Fibroblast of lung (primary cell): Measurements from ENCODE around the gene NTMT2. TPM values are rescaled to one million over a fixed set of nuclear protein-coding genes. Genes with fewer than 3 reads are reported as not detected.

Experiments used
- DNase-seq, 2 donors: peaks; one replicate each; pipeline versions ENCODE4 v3.0.0 to v3.0.0-alpha.2; 2010; ENCODE audit warnings: low read depth in 2 of 2
- H2AFZ ChIP-seq: 2 replicates; pipeline ENCODE4 v1.5.1; 2012; ENCODE audit warnings: low read length, control low read depth, inconsistent platforms
- H3K27ac ChIP-seq: 2 replicates; pipeline ENCODE4 v1.5.1; 2011; ENCODE audit warnings: low read length, control low read depth; ENCODE audit not compliant: insufficient read depth
- H3K27me3 ChIP-seq: 2 replicates; pipeline ENCODE4 v1.5.1; 2011; ENCODE audit warnings: mild to moderate bottlenecking, low read length; ENCODE audit not compliant: control insufficient read depth, insufficient read depth
- H3K36me3 ChIP-seq: 2 replicates; pipeline ENCODE4 v1.5.1; 2011; ENCODE audit warnings: low read length; ENCODE audit not compliant: control insufficient read depth, insufficient read depth
- H3K4me1 ChIP-seq: 2 replicates; pipeline ENCODE4 v1.5.1; 2011; ENCODE audit warnings: low read length; ENCODE audit not compliant: control insufficient read depth, insufficient read depth; ENCODE audit errors: extremely low read depth
- H3K4me2 ChIP-seq: 2 replicates; pipeline ENCODE4 v1.5.1; 2011; ENCODE audit warnings: low read length, control low read depth; ENCODE audit not compliant: insufficient read depth; ENCODE audit errors: extremely low read depth
- H3K4me3 ChIP-seq, 4 experiments: fragments of 200-600 bp in 1 of 4; sonication (generic) in 1 of 4; replicated peaks in 1 of 4; 2 replicates each; pipeline ENCODE4 v1.5.1; 2011 to 2016; ENCODE audit warnings: low read length in 4 of 4, low read depth in 3 of 4, mild to moderate bottlenecking in 3 of 4, control low read depth in 2 of 4, inconsistent platforms in 1 of 4, mixed read lengths in 1 of 4; ENCODE audit not compliant: insufficient read depth in 1 of 4; ENCODE audit errors: control extremely low read depth in 1 of 4
- H3K79me2 ChIP-seq: 2 replicates; pipeline ENCODE4 v1.5.1; 2012; ENCODE audit warnings: mild to moderate bottlenecking, low read length, inconsistent platforms; ENCODE audit not compliant: control insufficient read depth, insufficient read depth
- H3K9ac ChIP-seq: 2 replicates; pipeline ENCODE4 v1.5.1; 2011; ENCODE audit warnings: mild to moderate bottlenecking, low read length, control low read depth; ENCODE audit not compliant: insufficient read depth
- H3K9me3 ChIP-seq: 2 replicates; pipeline ENCODE4 v1.5.1; 2012; ENCODE audit warnings: low read depth, low read length; ENCODE audit not compliant: control insufficient read depth, insufficient read depth
- H4K20me1 ChIP-seq: 2 replicates; pipeline ENCODE4 v1.5.1; 2011; ENCODE audit warnings: low read length; ENCODE audit not compliant: control insufficient read depth, insufficient read depth; ENCODE audit errors: extremely low read depth
- CTCF ChIP-seq, 2 donors: IDR thresholded peaks in 1 of 2; conservative IDR thresholded peaks in 1 of 2; 1 replicate in 1 of 2; 2 replicates in 1 of 2; pipeline ENCODE4 v1.5.1; 2011 to 2012; ENCODE audit warnings: low read length in 2 of 2, control low read depth in 1 of 2, inconsistent platforms in 1 of 2, low read depth in 1 of 2, mild to moderate bottlenecking in 1 of 2
- EZH2 ChIP-seq: IDR thresholded peaks from 2 replicates; pipeline ENCODE4 v1.5.1; 2012; ENCODE audit warnings: low read length, control low read depth, mild to moderate bottlenecking; ENCODE audit errors: missing control alignments
- polyA minus RNA-seq: library from RNA; depleted of rRNA, polyadenylated mRNA; stranded (reverse); fragments of >200 nt; gene quantifications from 2 replicates; pipeline ENCODE4 v1.2.3, GENCODE V29; 2011; ENCODE audit warnings: low replicate concordance
- polyA plus RNA-seq, 2 donors: library from polyadenylated mRNA; depleted of rRNA in 1 of 2; stranded (reverse) in 1 of 2; unstranded in 1 of 2; fragments of >200 nt; gene quantifications; 2 replicates each; pipeline ENCODE4 v1.2.1, GENCODE V29; 2011 to 2012; ENCODE audit warnings: missing spikeins in 1 of 2
- total RNA-seq: library from RNA; depleted of rRNA; stranded (reverse); fragments of >200 nt; gene quantifications from 2 replicates; pipeline ENCODE4 v1.2.1, GENCODE V29; 2014

NTMT2 gene
- total RNA-seq = not detected in 2 replicates
- polyA plus RNA-seq = not detected in 2 replicates
- polyA plus RNA-seq (2012) = not detected in 2 replicates
- not detected in 2 replicates for polyA minus RNA-seq

- no peak within 1 kb of the TSS for H2AFZ ChIP-seq
- H3K4me3 ChIP-seq = no peak within 1 kb of the TSS
- no peak within 1 kb of the TSS for H3K9ac ChIP-seq
- no peaks in the 10 kb centered on the region for H3K79me2 ChIP-seq
- no peaks in the 10 kb centered on the region for H3K36me3 ChIP-seq
- H3K4me2 ChIP-seq = no peak within 1 kb of the TSS
- H4K20me1 ChIP-seq = no peaks in the 10 kb centered on the region
- H3K9me3 ChIP-seq = no peaks in the 10 kb centered on the region
- H3K27ac ChIP-seq = no peak within 1 kb of the TSS
- H3K27me3 ChIP-seq = no peaks in the 10 kb centered on the region
- TF ChIP-seq EZH2 (no peak), CTCF (conservative IDR thresholded peaks at IDR 0.05 in 1 of 2, IDR thresholded peaks at IDR 0.05 in 1 of 2; ENCODE audit: low read depth in 1 of 2, low read length in 2 of 2) (no peak)
- DNase-seq = peak in 1 of 2 donors; percentile 64
- no peaks in the 10 kb centered on the region for H3K4me1 ChIP-seq
Measured at GRCh38 chr1:170145770-170146676, at the start of gene NTMT2. NTMT2 (plus strand) TSS chr1:170145959; CDS start chr1:170146108, 149 bp downstream.

- Histone ChIP-seq H2AFZ (no peak overlapping the region), H3K9ac (no peak overlapping the region), H3K27me3 (no peaks in the 10 kb centered on the region)
Measured at GRCh38 chr1:170095976-170096748, 49.6 kb upstream of the NTMT2 start.

More at GRCh38 chr1:170095976-170096748, 49.6 kb upstream of the NTMT2 start:
- H3K27ac ChIP-seq = no peak overlapping the region
- H3K4me2 ChIP-seq = no peak overlapping the region
- no peaks in the 10 kb centered on the region for H3K9me3 ChIP-seq
- no peaks in the 10 kb centered on the region for H4K20me1 ChIP-seq
- H3K4me3 ChIP-seq = no peak overlapping the region
- no peaks in the 10 kb centered on the region for H3K36me3 ChIP-seq
- no peaks in the 10 kb centered on the region for H3K79me2 ChIP-seq
- no peak for TF ChIP-seq EZH2
- TF ChIP-seq CTCF (conservative IDR thresholded peaks at IDR 0.05 in 1 of 2, IDR thresholded peaks at IDR 0.05 in 1 of 2; ENCODE audit: low read depth in 1 of 2, low read length in 2 of 2) = no peak
- H3K4me1 ChIP-seq = no peaks in the 10 kb centered on the region
- DNase-seq = no peak
